GM12878 (cell line): Measurements from ENCODE around the gene SNX4. TPM values are rescaled to one million over a fixed set of nuclear protein-coding genes. Genes with fewer than 3 reads are reported as not detected.
"Not testable (repeated sequence)": the region's sequence is repeated elsewhere in the genome, so short reads cannot be mapped to it uniquely, and the experiment has no call there.

ENCODE experiments used
- ATAC-seq: fragments of 200-7000 bp; cut with Tn5 transposase; 3 replicates; pipeline ENCODE4 v1.9.1; 2020; ENCODE audit warnings: mild to moderate bottlenecking, moderate library complexity
- BruUV-seq: library from RNA; stranded (reverse); fragments of 400-500 nt; replicated peaks from 2 replicates; lab custom pipeline; 2021; lab: Mats Ljungman, UMichigan
- CTCF ChIA-PET: fragments of 300-600 bp; sonication (Branson Sonifier 250); formaldehyde crosslinking; extraction: SDS; loops from one replicate; lab custom pipeline; 2021; ENCODE audit warnings: inconsistent platforms; lab: Yijun Ruan, JAX
- POLR2A ChIA-PET: fragments of 350-600 bp; formaldehyde crosslinking; extraction: SDS; loops from one replicate; lab custom pipeline; 2021; ENCODE audit warnings: inconsistent platforms; lab: Charles Lee
- RAD21 ChIA-PET: fragments of 300-600 bp; sonication (Branson Sonifier 250); formaldehyde crosslinking; loops from one replicate; lab custom pipeline; 2023; ENCODE audit warnings: antibody characterized with exemption; ENCODE audit not compliant: unreplicated experiment; lab: Charles Lee
- SMC1A ChIA-PET: fragments of 300-600 bp; sonication (Branson Sonifier 250); formaldehyde crosslinking; loops from one replicate; lab custom pipeline; 2023; ENCODE audit not compliant: unreplicated experiment, uncharacterized antibody; lab: Charles Lee
- DNase-seq: peaks from one replicate; pipeline ENCODE4 v3.0.0-alpha.2; 2011; ENCODE audit warnings: low read depth, low spot score
- FAIRE-seq: peaks from 3 replicates; lab custom pipeline; 2011; peaks lifted over from hg19 to GRCh38; lab: Jason Lieb, UNC
- H2AFZ ChIP-seq: 2 replicates; pipeline ENCODE4 v1.6.0; 2011; ENCODE audit warnings: low read depth, low read length, control low read depth; ENCODE audit not compliant: control insufficient read depth
- H3K27ac ChIP-seq: 2 replicates; pipeline ENCODE4 v1.5.1; 2011; ENCODE audit warnings: control low read depth; ENCODE audit not compliant: control insufficient read depth, insufficient read depth
- H3K27me3 ChIP-seq, 2 experiments: replicated peaks in 1 of 2; 2 replicates each; pipeline versions ENCODE4 v1.6.0 to v1.6.1; 2011; ENCODE audit warnings: low read length in 1 of 2; ENCODE audit not compliant: control insufficient read depth in 2 of 2, insufficient read depth in 2 of 2
- H3K36me3 ChIP-seq, 2 experiments: 2 replicates each; pipeline ENCODE4 v1.5.1; 2011; ENCODE audit warnings: low read length in 1 of 2; ENCODE audit not compliant: control insufficient read depth in 2 of 2, insufficient read depth in 2 of 2
- H3K4me1 ChIP-seq: 2 replicates; pipeline ENCODE4 v1.6.1; 2011; ENCODE audit warnings: mild to moderate bottlenecking, low read length, moderate library complexity, mixed read lengths; ENCODE audit not compliant: control insufficient read depth, insufficient read depth
- H3K4me2 ChIP-seq: 2 replicates; pipeline ENCODE4 v1.6.0; 2011; ENCODE audit warnings: control low read depth; ENCODE audit not compliant: control insufficient read depth, insufficient read depth
- H3K4me3 ChIP-seq: fragments of 200-600 bp; sonication (generic); 2 replicates; pipeline ENCODE4 v1.5.1; 2016
- H3K79me2 ChIP-seq: 2 replicates; pipeline ENCODE4 v1.6.0; 2011; ENCODE audit warnings: low read length; ENCODE audit not compliant: control insufficient read depth, insufficient read depth
- H3K9ac ChIP-seq: 2 replicates; pipeline ENCODE4 v1.8.0; 2011; ENCODE audit warnings: low read length, control low read depth, mixed read lengths; ENCODE audit not compliant: control insufficient read depth, insufficient read depth
- H3K9me3 ChIP-seq: replicated peaks from 3 replicates; pipeline ENCODE4 v1.5.1; 2011; ENCODE audit warnings: mild to moderate bottlenecking, low read length; ENCODE audit not compliant: control insufficient read depth, insufficient read depth
- H4K20me1 ChIP-seq: 2 replicates; pipeline ENCODE4 v1.6.0; 2011; ENCODE audit not compliant: control insufficient read depth, insufficient read depth
- CHD1 ChIP-seq: IDR thresholded peaks from 2 replicates; pipeline ENCODE4 v1.6.1; 2012; ENCODE audit warnings: low read depth, low read length, improper control_type of control experiment
- SPI1 ChIP-seq: IDR thresholded peaks from 2 replicates; pipeline ENCODE4 v1.6.1; 2011; ENCODE audit warnings: low read depth, mild to moderate bottlenecking, low read length, moderate library complexity, borderline replicate concordance; ENCODE audit not compliant: insufficient read depth
- STAT1 ChIP-seq: fragments of 450-650 bp; conservative IDR thresholded peaks from 2 replicates; pipeline ENCODE4 v1.6.1; 2014; ENCODE audit warnings: antibody characterized with exemption, mild to moderate bottlenecking
- STAT3 ChIP-seq: IDR thresholded peaks from 2 replicates; pipeline ENCODE4 v1.6.1; 2011; ENCODE audit warnings: low read depth, low read length, improper control_type of control experiment
- WGBS: methylation state at CpG from one replicate; pipeline ENCODE4 v1.1.6; 2016; ENCODE audit warnings: low lambda C conversion rate; ENCODE audit not compliant: insufficient replicate concordance, insufficient coverage; ENCODE audit errors: missing lambda C conversion rate; 5-methylcytosine and 5-hydroxymethylcytosine counted together
- in situ Hi-C: fragments of 300-500 bp; cut with MboI; formaldehyde crosslinking; loops from 9 replicates; pipeline ENCODE4 v1.14.3; 2018; ENCODE audit warnings: mixed read lengths
- intact Hi-C: fragments of 100-400 bp; cut with micrococcal nuclease; formaldehyde crosslinking; loops from one replicate; pipeline ENCODE4 v1.14.2; 2022; ENCODE audit not compliant: unreplicated experiment
- polyA plus RNA-seq, 11 experiments: library from polyadenylated mRNA; depleted of rRNA in 4 of 11; unstranded in 6 of 11; stranded (reverse) in 5 of 11; fragments of >200 nt; fragmentation: Nextera tagmentation in 4 of 11; fragmentation: Illumina TruSeq in 1 of 11; extraction: Ambion mirVana in 4 of 11; extraction: Trizol in 1 of 11; gene quantifications; 1 replicate in 1 of 11; 2 replicates in 10 of 11; pipeline versions ENCODE4 v1.2.1 to v1.2.3, GENCODE V29; 2011 to 2016; ENCODE audit warnings: inconsistent platforms in 2 of 11, missing spikeins in 2 of 11, low read depth in 1 of 11
- total RNA-seq, 4 experiments: library from RNA; depleted of rRNA in 3 of 4; stranded (reverse); fragments of >200 nt in 3 of 4; fragmentation: Illumina TruSeq in 1 of 4; extraction: Trizol in 1 of 4; gene quantifications; 2 replicates each; pipeline versions ENCODE4 v1.2.1 to v1.2.3, GENCODE V29; 2013 to 2021
- TF ChIP-seq, protein P1 (sequence below): IDR thresholded peaks from 2 replicates; pipeline ENCODE4 v1.6.1; 2012; ENCODE audit warnings: low read length, inconsistent platforms

SNX4 gene
- total and polyA plus RNA-seq, 10 of the 15 experiments (the other 5 are each of a cell fraction or from before 2014, with no cell fraction given) = 33.4 to 94.5 (median 60.5) TPM

DNA sequence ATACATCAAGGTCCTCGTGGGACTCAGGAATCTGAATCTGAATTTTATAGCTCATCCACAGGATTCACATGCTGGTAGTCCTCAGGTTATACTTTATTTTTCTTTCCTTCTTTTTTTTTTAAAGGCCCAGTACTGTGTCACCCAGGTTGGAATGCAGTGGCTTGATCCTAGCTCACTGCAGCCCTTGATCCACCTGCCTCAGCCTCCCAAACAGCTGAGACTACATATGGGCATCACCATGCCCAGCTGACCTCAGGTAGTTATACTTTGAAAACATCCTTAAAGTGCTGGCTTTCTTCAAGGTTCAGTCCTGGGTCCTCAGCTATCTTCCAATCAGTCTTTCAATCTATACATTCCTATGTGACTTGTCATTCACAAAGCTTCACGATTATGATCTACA, 38.2 kb downstream of the SNX4 start:
- in situ Hi-C loops (no loop called here), intact Hi-C loops (no loop called here)
- POLR2A ChIA-PET = interaction anchor here (1.8 kb wide), 1 partner anchor 10 kb away, joined by 5 read pairs; no protein-coding TSS in a partner anchor
- no peak overlapping the region for H3K4me3 ChIP-seq
- RAD21 ChIA-PET = no interaction called here
- no peaks in the 10 kb centered on the region for H3K27me3 ChIP-seq
- CTCF ChIA-PET = interaction anchor here (0.6 to 1.3 kb wide), 4 partner anchors 22 to 487 kb away, joined by 3 to 9 read pairs (median 4); no protein-coding TSS in a partner anchor
- no peaks in the 10 kb centered on the region for H3K79me2 ChIP-seq
- 93% methylated on average over 2 of the region's 2 CpGs for WGBS
- ATAC-seq = no peak
- no peaks in the 10 kb centered on the region for H3K4me1 ChIP-seq
- SMC1A ChIA-PET = interaction anchor here (0.5 to 1.6 kb wide), 7 partner anchors 10 to 103 kb away, joined by 3 to 5 read pairs (median 3); partner anchors contain the start of gene SNX4
- FAIRE-seq = no peak
- no peaks in the 10 kb centered on the region for H4K20me1 ChIP-seq
- peaks cover 0 to 22% of the 10 kb centered on the region in 2 experiments for H3K36me3 ChIP-seq
- no peak for DNase-seq
- H3K4me2 ChIP-seq = no peak overlapping the region
- H3K27ac ChIP-seq = no peak overlapping the region
- BruUV-seq = no TSS peak
- H3K9ac ChIP-seq = no peak overlapping the region
- TF ChIP-seq SPI1 (no peak), STAT3 (no peak), CHD1 (no peak), STAT1 (no peak)
- TF ChIP-seq, protein P1, sequence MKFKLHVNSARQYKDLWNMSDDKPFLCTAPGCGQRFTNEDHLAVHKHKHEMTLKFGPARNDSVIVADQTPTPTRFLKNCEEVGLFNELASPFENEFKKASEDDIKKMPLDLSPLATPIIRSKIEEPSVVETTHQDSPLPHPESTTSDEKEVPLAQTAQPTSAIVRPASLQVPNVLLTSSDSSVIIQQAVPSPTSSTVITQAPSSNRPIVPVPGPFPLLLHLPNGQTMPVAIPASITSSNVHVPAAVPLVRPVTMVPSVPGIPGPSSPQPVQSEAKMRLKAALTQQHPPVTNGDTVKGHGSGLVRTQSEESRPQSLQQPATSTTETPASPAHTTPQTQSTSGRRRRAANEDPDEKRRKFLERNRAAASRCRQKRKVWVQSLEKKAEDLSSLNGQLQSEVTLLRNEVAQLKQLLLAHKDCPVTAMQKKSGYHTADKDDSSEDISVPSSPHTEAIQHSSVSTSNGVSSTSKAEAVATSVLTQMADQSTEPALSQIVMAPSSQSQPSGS = no peak
- H3K9me3 ChIP-seq = no peaks in the 10 kb centered on the region
- no peak overlapping the region for H2AFZ ChIP-seq

DNA sequence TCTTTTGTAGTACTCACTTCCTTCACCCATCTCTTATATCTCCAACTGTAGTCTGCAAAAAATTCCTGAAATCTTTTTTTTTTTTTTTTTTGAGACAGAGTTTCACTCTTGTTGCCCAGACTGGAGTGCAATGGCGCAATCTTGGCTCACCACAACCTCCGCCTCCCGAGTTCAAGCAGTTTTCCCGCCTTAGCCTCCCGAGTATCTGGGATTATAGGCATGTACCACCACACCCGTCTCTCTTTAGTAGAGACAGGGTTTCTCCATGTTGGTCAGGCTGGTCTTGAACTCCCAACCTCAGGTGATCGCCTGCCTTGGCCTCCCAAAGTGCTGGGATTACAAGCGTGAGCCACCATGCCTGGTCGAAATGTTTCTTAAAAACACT, 38.6 kb downstream of the SNX4 start:
- intact Hi-C loops, FAIRE-seq, H3K27me3 ChIP-seq, H3K9ac ChIP-seq, DNase-seq, H3K9me3 ChIP-seq, H3K79me2 ChIP-seq, H4K20me1 ChIP-seq, ATAC-seq, H3K4me3 ChIP-seq, H3K4me1 ChIP-seq, in situ Hi-C loops, BruUV-seq, H3K4me2 ChIP-seq, H2AFZ ChIP-seq, H3K27ac ChIP-seq: not testable (repeated sequence)
- ChIA-PET POLR2A (interaction anchor here (0.7 to 1.8 kb wide), 2 partner anchors 9 to 19 kb away, joined by 3 to 5 read pairs; no protein-coding TSS in a partner anchor), CTCF (interaction anchor here (0.6 to 1.4 kb wide), 8 partner anchors 9 to 580 kb away, joined by 3 to 9 read pairs (median 4); no protein-coding TSS in a partner anchor), SMC1A (interaction anchor here (0.6 to 1.6 kb wide), 9 partner anchors 9 to 378 kb away, joined by 3 to 6 read pairs (median 3); partner anchors contain the start of gene SNX4), RAD21 (interaction anchor here (1.3 kb wide), 1 partner anchor 96 kb away, joined by 3 read pairs; no protein-coding TSS in a partner anchor)
- WGBS = 92% methylated on average over 8 of the region's 9 CpGs
- peaks cover 0 to 22% of the 10 kb centered on the region in 2 experiments for H3K36me3 ChIP-seq
